HG03575 (cell line): ENCODE measurements around the gene SLC9A9.

Source experiments
- ATAC-seq: cut with Tn5 transposase; IDR thresholded peaks from one replicate; pipeline ENCODE4 v1.9.1; 2021; ENCODE audit not compliant: unreplicated experiment, insufficient number of reproducible peaks, low FRiP score; ENCODE audit errors: extremely low read depth

Gene SLC9A9

GRCh38 chr3:143634427-143634826, 213.8 kb downstream of the SLC9A9 start:
- ATAC-seq, result no peak

GRCh38 chr3:143633816-143634215, 214.5 kb downstream of the SLC9A9 start:
- no peak for ATAC-seq

DNA sequence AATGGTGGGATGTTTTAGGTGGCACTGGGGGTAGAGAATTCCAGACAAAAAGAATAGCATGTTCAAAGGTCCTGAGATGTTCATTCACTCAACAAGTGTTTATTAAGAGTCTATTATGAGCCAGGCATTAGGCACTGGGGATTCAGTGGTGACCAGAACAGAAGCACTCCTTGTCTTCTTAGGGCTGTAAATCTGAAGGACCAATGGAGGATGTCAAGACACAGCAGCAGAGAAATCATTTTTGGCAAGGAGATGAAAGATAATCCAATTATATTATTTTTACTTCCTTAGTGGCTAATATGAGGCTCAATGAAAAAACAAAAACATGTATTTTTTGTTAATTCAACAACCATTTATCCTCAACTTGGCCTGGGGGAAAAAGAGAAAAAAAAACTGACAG, 218.5 kb downstream of the SLC9A9 start:
- ATAC-seq, result no peak

DNA sequence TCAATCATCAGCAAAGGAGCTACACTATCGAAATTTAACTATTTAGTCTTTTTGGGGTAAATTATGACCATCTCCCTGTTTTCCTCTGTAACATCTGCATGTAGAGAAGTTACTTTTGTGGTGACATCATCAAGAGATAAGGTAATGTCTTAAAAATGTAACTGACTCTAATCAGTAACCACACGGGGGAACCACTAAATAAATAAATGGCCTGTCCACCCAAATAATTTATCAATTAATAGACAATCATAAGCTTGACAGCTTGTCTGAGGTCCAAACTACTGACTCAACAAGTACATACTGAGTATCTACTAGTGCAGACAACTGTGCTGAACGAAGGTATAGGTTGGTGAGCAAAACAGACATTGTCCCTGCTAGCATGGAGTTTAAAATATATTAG, 219.3 kb downstream of the SLC9A9 start:
- no peak for ATAC-seq

- no peak for ATAC-seq
These were observed 220.9 kb downstream of the SLC9A9 start for GRCh38 chr3:143627336-143627735.

GRCh38 chr3:143619231-143619630, 229.0 kb downstream of the SLC9A9 start:
- no peak for ATAC-seq

GRCh38 chr3:143617050-143617449, 231.2 kb downstream of the SLC9A9 start:
- ATAC-seq, result no peak

GRCh38 chr3:143613226-143613625, 235.0 kb downstream of the SLC9A9 start:
- no peak for ATAC-seq

- ATAC-seq, result no peak
These were observed 235.7 kb downstream of the SLC9A9 start for GRCh38 chr3:143612541-143612940.

- ATAC-seq, result no peak
These were observed 239.3 kb downstream of the SLC9A9 start for GRCh38 chr3:143608966-143609365.

DNA sequence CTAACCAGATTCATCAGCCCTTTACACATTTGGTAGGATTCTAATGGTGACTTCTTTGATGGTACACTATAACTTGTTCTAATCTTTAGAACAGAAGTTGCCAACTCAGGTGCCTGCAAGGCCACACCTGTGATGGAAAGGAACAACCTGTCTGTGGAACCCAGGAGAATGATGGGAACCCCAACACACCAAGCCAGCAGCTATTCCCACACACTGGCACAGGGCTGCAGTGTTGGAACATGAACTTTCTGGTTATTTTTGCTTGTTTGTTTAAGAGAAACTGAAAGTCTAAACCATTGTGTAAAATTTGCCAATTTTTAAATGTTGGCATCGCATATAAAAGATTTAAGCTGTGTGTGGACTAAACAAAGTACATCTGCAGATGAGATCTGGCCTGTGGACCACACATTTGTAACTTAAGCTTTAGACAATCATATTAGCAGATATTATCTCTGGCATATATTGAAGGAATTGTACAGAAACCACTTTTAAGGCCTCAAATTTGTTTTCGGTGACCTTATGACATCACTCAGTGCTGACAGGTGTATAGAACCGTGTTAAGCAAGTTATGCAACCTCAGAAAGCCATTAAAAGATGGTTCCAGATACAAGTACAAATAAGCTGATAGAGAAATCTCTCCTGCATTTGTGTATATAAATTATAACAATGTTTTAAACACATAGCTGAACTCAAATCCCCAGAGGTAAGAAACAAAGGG, 242.9 kb downstream of the SLC9A9 start:
- ATAC-seq, result no peak

DNA sequence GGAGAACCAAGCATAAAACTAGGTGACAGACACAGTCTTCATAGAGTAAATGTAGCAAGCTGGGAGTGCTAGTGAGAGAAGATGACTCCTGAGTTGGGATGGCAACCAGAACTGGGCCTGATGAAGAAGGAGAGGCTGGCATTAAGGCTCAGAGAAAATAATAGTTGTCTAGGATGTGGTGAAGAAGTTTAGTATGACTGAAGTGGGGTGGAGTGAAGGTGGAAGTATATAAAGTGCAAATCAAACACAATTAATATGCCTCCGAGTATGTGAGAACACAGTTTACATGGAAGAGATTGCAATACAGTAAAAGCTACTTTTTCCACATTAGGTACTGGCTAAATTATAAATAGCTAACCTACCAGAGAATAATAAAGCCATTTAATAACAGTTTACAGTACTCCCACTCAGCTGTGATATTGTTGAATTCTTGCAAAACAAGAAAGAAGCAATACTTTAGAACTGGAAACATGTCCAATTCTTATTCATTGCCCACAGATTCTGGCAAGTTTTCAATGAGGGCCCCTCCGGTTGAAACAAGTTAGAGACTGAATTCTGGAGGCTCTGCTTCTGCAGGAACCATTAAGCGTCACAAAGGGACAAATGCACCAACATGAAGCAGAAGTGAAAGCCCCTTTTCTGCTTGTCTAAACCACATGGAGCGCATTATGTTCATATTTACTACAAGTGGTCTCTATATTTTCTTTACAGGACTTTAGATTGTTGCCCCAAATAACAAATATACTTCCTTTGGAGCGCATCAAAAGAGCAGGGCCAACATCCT, 243.7 kb downstream of the SLC9A9 start:
- peak; percentile 48 for ATAC-seq

GRCh38 chr3:143603774-143604173, 244.5 kb downstream of the SLC9A9 start:
- ATAC-seq, result no peak

GRCh38 chr3:143601723-143602484, 246.4 kb downstream of the SLC9A9 start:
- ATAC-seq, result no peak

DNA sequence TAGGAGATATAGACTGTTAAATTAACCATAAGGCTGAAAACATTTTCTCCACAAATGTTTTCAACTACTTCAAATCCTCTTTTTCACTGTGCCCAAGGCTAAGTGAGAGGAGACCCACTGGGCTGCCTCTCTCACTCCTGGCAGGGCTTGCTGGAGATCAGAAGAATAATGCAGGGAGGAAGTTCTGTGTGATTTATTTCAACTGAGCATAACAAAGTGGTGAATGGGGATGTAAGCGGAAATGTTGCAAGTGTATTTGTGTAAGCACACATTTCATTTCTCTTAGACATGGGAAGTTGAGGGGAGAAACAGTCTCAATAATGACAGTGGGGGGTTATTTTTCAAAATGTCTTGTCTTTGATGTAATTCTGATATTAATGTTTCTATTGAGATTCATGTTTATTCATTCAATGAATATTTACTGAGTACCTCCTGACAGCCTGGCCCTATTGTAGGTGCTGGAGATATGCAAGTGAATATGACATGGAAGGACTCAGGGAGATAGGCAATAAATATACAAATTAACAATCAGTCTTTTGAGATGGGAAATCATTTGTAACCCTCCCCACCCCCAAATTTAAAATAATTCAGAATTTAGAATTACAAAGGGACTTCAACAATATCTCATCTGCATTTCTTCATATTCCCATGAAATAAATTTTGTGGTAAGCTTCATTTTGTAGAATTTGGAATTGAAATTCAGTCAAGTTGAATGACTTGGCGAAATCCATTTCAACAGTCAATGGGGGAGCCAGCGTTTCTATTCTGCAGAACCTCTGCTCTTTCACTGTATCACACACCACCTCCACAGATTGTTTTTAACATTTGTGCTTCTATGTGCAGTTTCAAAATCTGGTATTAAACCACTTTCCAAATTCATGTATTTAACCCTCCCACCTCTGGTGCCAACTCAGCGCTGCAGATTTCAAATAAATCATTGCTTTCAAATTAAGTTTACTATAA, 247.2 kb downstream of the SLC9A9 start:
- ATAC-seq, result no peak

GRCh38 chr3:143597774-143598652, 250.3 kb downstream of the SLC9A9 start:
- no peak for ATAC-seq

GRCh38 chr3:143596957-143597642, 251.2 kb downstream of the SLC9A9 start:
- ATAC-seq, result no peak
